ENCODE results near the gene SAFB2. TPM values are rescaled to one million over a fixed set of nuclear protein-coding genes. Genes with fewer than 3 reads are reported as not detected.

The SAFB2 gene
- total RNA-seq, 1 experiment from 2014 or later, result 76.1 TPM

GRCh38 chr19:5579697-5580096 lies 42.9 kb downstream of the SAFB2 start:
- no peak overlapping the region for H3K4ac ChIP-seq (ENCODE audit: low read depth, low read length)
- no peak for TF ChIP-seq CTCF (conservative IDR thresholded peaks at IDR 0.05)
- no CpG with 5 or more reads among the region's 7 CpGs for WGBS (ENCODE audit: extremely low coverage, insufficient read length, low lambda C conversion rate)
- no peak overlapping the region for H2BK12ac ChIP-seq (ENCODE audit: insufficient read length, low read depth, low read length)
- H2BK120ac ChIP-seq (ENCODE audit: low read depth, low read length, poor library complexity, severe bottlenecking), result no peak overlapping the region
- Mint-ChIP-seq H3K27me3 (ENCODE audit: low read depth) (no peaks in the 10 kb centered on the region; the same call in 1 of the 2 replicates), H3K36me3 (ENCODE audit: insufficient read depth in 1 of 3, low read depth in 3 of 3) (no peaks in the 10 kb centered on the region; a peak in 1 of 7 replicates), H3K9me3 (no peaks in the 10 kb centered on the region), H3K27ac (peak overlapping the region in 2 of 3 experiments; percentile 57 to 88; a peak in 4 of 7 replicates), H3K4me3 (no peak overlapping the region), H3K4me1 (peaks cover 12 to 15% of the 10 kb centered on the region in 2 experiments)
- no peak overlapping the region for H2AK5ac ChIP-seq (ENCODE audit: insufficient read length, low read length)
- H3K18ac ChIP-seq (ENCODE audit: insufficient read length, low read depth, low read length), result no peak overlapping the region
- H3K14ac ChIP-seq (ENCODE audit: insufficient read depth, low read length), result no peak overlapping the region
- H2BK5ac ChIP-seq (ENCODE audit: insufficient read length, low read length), result no peak overlapping the region
- no peak overlapping the region for H4K5ac ChIP-seq (ENCODE audit: insufficient read length, low read depth, low read length)
- H3K79me2 ChIP-seq (ENCODE audit: insufficient read depth, low read length), result no peaks in the 10 kb centered on the region
- H3K4me1 ChIP-seq (ENCODE audit: insufficient read depth, low read length), result no peaks in the 10 kb centered on the region
- no peak for DNase-seq
- H3K79me1 ChIP-seq (ENCODE audit: insufficient read depth, low read depth, low read length, poor library complexity, severe bottlenecking), result no peaks in the 10 kb centered on the region
- H3K9me3 ChIP-seq (ENCODE audit: control insufficient read depth, low read depth, low read length), result no peaks in the 10 kb centered on the region
- H3K27me3 ChIP-seq (ENCODE audit: insufficient read depth, low read length), result no peaks in the 10 kb centered on the region
- no peak overlapping the region for H2BK15ac ChIP-seq (ENCODE audit: low read depth, low read length)
- H3K9ac ChIP-seq (ENCODE audit: extremely low read depth, insufficient read length, low read length), result no peak overlapping the region
- no peaks in the 10 kb centered on the region for H4K20me1 ChIP-seq (ENCODE audit: control insufficient read depth, insufficient read depth, insufficient read length)
- no peaks in the 10 kb centered on the region for H3K23me2 ChIP-seq (ENCODE audit: insufficient read length, low read depth, low read length, poor library complexity, severe bottlenecking)
- H3K23ac ChIP-seq (ENCODE audit: insufficient read length, low read depth, low read length), result no peak overlapping the region
- no peak overlapping the region for H2BK20ac ChIP-seq (ENCODE audit: low read depth, low read length, poor library complexity, severe bottlenecking)
- H4K91ac ChIP-seq (ENCODE audit: insufficient read length, low read depth, low read length), result no peak overlapping the region
- H2AFZ ChIP-seq (ENCODE audit: low read length), result no peak overlapping the region
- no peak overlapping the region for H3K56ac ChIP-seq (ENCODE audit: insufficient read length, low read depth, low read length)
- no peak overlapping the region for H3K27ac ChIP-seq (ENCODE audit: insufficient read length, low read depth, low read length)
- H3T11ph ChIP-seq (ENCODE audit: low read length), result no peak overlapping the region
- no peak overlapping the region for H4K8ac ChIP-seq (replicated peaks; ENCODE audit: insufficient read length, low read depth, low read length)
- no peak overlapping the region for H3K4me2 ChIP-seq (ENCODE audit: insufficient read depth, insufficient read length, low read length)
